Lower lobe of right lung (tissue), 2 donors: ENCODE measurements around the gene PICALM. TPM values are rescaled to one million over a fixed set of nuclear protein-coding genes. Genes with fewer than 3 reads are reported as not detected.

Experiments
- ATAC-seq, 2 donors: fragments of 200-7000 bp; cut with Tn5 transposase; one replicate each; pipeline ENCODE4 v1.9.1; 2020 to 2022; ENCODE audit warnings: mild to moderate bottlenecking in 2 of 2, moderate library complexity in 2 of 2
- DNase-seq: peaks from one replicate; pipeline ENCODE4 v3.0.0-alpha.2; 2020
- H3K27ac ChIP-seq: fragments of 200-600 bp; one replicate; pipeline ENCODE4 v1.8.0; 2022
- H3K27me3 ChIP-seq: fragments of 200-600 bp; one replicate; pipeline ENCODE4 v1.8.0; 2022; ENCODE audit warnings: low read depth
- H3K36me3 ChIP-seq: fragments of 200-600 bp; one replicate; pipeline ENCODE4 v1.8.0; 2022; ENCODE audit warnings: mild to moderate bottlenecking
- H3K4me1 ChIP-seq: fragments of 200-600 bp; one replicate; pipeline ENCODE4 v1.8.0; 2022
- H3K4me3 ChIP-seq: fragments of 200-600 bp; one replicate; pipeline ENCODE4 v1.8.0; 2022; ENCODE audit warnings: mild to moderate bottlenecking
- H3K9me3 ChIP-seq: fragments of 200-600 bp; one replicate; pipeline ENCODE4 v1.8.0; 2022
- intact Hi-C: fragments of 100-400 bp; cut with DNase I; formaldehyde crosslinking; loops from one replicate; pipeline ENCODE4 v1.11.0; 2022
- long read RNA-seq: library from polyadenylated mRNA; unstranded; transcript quantifications from one replicate; pipeline ENCODE4 v2.0.0, GENCODE V29; 2021
- total RNA-seq: library from RNA; stranded (reverse); fragmentation: NEBNext Ultra II Directional; extraction: Animal tissue kit (Norgen Biotek cat#: 25700); gene quantifications from one replicate; pipeline ENCODE4 v1.2.1, GENCODE V29; 2021
- TF ChIP-seq, protein P1 (sequence below): fragments of 200-600 bp; IDR thresholded peaks from one replicate; pipeline ENCODE4 v1.8.0; 2022; ENCODE audit warnings: antibody characterized with exemption, mild to moderate bottlenecking
- donor health status: DM: no; HTN: yes; CAD: no; lungs with severe emphysema.

Gene PICALM, protein sequence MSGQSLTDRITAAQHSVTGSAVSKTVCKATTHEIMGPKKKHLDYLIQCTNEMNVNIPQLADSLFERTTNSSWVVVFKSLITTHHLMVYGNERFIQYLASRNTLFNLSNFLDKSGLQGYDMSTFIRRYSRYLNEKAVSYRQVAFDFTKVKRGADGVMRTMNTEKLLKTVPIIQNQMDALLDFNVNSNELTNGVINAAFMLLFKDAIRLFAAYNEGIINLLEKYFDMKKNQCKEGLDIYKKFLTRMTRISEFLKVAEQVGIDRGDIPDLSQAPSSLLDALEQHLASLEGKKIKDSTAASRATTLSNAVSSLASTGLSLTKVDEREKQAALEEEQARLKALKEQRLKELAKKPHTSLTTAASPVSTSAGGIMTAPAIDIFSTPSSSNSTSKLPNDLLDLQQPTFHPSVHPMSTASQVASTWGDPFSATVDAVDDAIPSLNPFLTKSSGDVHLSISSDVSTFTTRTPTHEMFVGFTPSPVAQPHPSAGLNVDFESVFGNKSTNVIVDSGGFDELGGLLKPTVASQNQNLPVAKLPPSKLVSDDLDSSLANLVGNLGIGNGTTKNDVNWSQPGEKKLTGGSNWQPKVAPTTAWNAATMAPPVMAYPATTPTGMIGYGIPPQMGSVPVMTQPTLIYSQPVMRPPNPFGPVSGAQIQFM
- 190 TPM for total RNA-seq
- long read RNA-seq, transcript PICALM-205 (3 exons, 738 nt): minor isoform, 5 of 102 reads
- long read RNA-seq, transcript PICALM-219 (20 exons, 3,474 nt): major isoform, 28 of 102 reads
- long read RNA-seq, partial matches to known transcripts: 17 of 102 reads
- long read RNA-seq, other reads (novel, unspliced or antisense): 52 of 102 reads

DNA sequence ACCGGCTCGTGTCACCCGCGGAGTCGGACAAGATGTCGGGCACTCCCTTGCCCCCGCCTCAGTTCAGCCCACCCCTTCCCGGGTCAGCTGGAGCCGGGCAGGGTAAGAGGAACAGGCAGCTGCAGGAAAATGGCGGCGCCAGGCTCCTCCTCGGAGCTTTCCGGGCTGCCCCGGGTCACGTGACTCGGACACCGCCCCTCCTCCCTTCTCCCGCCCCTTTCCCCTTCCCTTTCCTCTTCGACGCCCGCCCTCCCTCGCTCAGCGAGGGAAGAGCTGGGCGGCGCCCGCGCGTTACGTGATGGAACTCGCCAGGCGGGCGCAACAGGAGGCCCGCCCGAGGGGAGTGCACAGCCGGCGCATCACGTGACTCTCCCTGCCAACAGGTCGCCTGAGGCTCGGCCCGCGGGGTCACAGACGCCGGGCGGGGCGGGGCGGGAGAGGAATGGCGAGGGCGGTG is at the start of gene PICALM:
PICALM (minus strand) TSS at position 134 of the 457 bp plus-strand sequence. CDS start 304 bp downstream, outside the sequence.
- Histone ChIP-seq H3K4me3 (peak within 1 kb of the TSS; percentile 93), H3K9me3 (no peaks in the 10 kb centered on the region), H3K4me1 (peaks cover 36% of the 10 kb centered on the region), H3K27me3 (no peaks in the 10 kb centered on the region), H3K27ac (peak within 1 kb of the TSS; percentile 98), H3K36me3 (no peaks in the 10 kb centered on the region)
- ATAC-seq (peak; percentile 95 to 99), DNase-seq (peak; percentile 100)
- intact Hi-C loops: no loop called here
- TF ChIP-seq, protein P1, sequence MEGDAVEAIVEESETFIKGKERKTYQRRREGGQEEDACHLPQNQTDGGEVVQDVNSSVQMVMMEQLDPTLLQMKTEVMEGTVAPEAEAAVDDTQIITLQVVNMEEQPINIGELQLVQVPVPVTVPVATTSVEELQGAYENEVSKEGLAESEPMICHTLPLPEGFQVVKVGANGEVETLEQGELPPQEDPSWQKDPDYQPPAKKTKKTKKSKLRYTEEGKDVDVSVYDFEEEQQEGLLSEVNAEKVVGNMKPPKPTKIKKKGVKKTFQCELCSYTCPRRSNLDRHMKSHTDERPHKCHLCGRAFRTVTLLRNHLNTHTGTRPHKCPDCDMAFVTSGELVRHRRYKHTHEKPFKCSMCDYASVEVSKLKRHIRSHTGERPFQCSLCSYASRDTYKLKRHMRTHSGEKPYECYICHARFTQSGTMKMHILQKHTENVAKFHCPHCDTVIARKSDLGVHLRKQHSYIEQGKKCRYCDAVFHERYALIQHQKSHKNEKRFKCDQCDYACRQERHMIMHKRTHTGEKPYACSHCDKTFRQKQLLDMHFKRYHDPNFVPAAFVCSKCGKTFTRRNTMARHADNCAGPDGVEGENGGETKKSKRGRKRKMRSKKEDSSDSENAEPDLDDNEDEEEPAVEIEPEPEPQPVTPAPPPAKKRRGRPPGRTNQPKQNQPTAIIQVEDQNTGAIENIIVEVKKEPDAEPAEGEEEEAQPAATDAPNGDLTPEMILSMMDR: no peak

DNA sequence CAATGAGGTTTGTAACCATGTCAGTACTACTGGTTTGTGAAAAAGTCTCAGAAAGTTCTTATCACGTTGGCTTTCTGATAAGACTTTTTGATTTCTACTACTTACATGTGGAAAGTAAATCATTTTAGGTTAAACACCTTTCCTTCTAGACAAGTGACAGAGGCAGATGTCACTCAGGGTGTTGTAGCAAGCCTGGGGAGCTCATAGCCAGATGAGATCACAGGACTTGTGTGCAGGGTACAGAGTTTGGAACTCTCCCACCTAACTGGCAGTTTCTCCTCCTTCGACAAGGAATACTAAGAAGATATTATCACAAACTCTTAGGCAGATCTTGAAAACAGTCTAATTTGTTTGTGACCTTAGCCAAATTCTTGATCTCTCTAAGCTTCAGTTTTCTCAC is 49.4 kb upstream of the PICALM start:
- H3K36me3 ChIP-seq: no peaks in the 10 kb centered on the region
- H3K27me3 ChIP-seq: no peaks in the 10 kb centered on the region
- ATAC-seq (no peak), DNase-seq (no peak)
- H3K27ac ChIP-seq: no peak overlapping the region
- intact Hi-C loops: no loop called here
- peaks cover 14% of the 10 kb centered on the region for H3K4me1 ChIP-seq
- H3K4me3 ChIP-seq: no peak overlapping the region
- TF ChIP-seq, protein P1: no peak
- no peaks in the 10 kb centered on the region for H3K9me3 ChIP-seq

DNA sequence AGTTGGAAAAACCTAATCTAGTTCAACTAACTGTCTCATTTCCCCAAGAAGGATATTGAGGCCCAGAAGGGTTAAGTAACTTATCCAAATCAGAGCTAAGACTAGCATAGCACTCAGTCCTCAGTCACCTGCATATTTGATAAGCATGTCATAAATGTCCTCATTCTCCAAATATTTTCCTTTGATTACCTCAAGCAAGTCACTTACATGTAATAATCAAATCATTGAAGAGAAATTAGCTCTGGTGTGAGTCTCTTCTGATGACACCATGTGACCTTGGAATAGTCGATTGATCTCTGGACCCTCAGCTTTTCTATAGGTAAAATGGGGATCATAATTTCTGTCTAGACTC is 48.8 kb upstream of the PICALM start:
- no peak for DNase-seq
- no peaks in the 10 kb centered on the region for H3K27me3 ChIP-seq
- no peak overlapping the region for H3K27ac ChIP-seq
- TF ChIP-seq, protein P1: no peak
- intact Hi-C loops: no loop called here
- peaks cover 14% of the 10 kb centered on the region for H3K4me1 ChIP-seq
- no peaks in the 10 kb centered on the region for H3K9me3 ChIP-seq
- ATAC-seq: no peak
- no peak overlapping the region for H3K4me3 ChIP-seq
- H3K36me3 ChIP-seq: no peaks in the 10 kb centered on the region

DNA sequence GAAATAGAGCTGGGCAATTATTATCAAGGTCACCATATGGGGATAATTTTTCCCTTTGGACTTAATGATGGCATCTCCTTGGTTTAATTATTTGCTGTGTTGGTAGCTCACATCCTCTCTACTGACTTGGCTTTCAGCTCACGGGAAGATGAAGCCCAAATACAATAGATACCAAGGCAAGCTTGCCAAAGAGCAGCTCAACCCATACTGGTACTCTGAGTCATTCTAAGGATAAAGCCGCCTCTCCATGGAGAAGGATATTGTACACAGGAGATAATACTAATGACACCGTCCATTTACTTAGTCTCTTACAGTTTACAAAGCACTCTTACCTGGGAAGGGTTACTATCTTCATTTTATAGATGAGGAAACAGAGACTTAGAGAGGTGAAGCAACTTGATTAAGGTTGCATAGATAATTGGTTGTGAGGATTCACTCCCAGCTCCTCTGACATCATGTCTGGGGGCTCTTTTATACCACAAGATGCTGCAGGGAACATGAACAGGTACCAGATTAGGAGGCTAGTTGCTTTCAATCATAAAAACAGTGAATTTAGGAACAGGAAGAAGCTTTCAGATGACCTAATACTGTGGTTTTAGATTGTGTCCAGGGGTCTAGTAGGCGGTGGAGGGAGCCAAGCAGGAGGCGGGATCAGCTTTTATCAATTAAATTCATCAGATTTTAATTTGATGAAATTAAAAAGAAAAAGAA is 48.3 kb upstream of the PICALM start:
- peaks cover 14% of the 10 kb centered on the region for H3K4me1 ChIP-seq
- no peaks in the 10 kb centered on the region for H3K36me3 ChIP-seq
- H3K27ac ChIP-seq: no peak overlapping the region
- TF ChIP-seq, protein P1: no peak
- no peaks in the 10 kb centered on the region for H3K9me3 ChIP-seq
- ATAC-seq (peak; percentile 39 to 40), DNase-seq (no peak)
- intact Hi-C loops: no loop called here
- no peak overlapping the region for H3K4me3 ChIP-seq
- no peaks in the 10 kb centered on the region for H3K27me3 ChIP-seq

DNA sequence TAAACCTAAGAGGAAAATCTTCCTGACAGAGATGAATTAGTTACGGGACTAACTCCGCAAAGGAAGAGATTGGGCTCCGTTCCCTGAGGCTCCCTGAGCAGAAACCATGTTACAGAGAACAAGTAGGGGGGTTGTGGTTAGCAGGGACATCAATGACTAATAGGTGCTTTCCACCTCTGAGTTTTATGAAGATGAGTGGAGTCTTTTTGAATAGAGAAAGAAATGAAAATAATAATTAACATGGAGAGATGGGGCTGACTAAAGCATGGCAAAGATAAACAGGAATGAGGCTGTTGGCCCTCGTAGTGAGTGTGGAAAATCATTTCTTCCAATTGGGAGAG is 47.5 kb upstream of the PICALM start:
- H3K27me3 ChIP-seq: no peaks in the 10 kb centered on the region
- peaks cover 14% of the 10 kb centered on the region for H3K4me1 ChIP-seq
- intact Hi-C loops: no loop called here
- H3K4me3 ChIP-seq: no peak overlapping the region
- ATAC-seq (no peak), DNase-seq (no peak)
- TF ChIP-seq, protein P1: no peak
- H3K27ac ChIP-seq: no peak overlapping the region
- H3K9me3 ChIP-seq: no peaks in the 10 kb centered on the region
- H3K36me3 ChIP-seq: no peaks in the 10 kb centered on the region
